ENCODE measurements around the gene PEAR1. TPM values are rescaled to one million over a fixed set of nuclear protein-coding genes. Genes with fewer than 3 reads are reported as not detected.

The PEAR1 gene
- polyA plus RNA-seq, 2 of the 4 experiments (the other 2 are of a cell fraction) = 1.7 to 5.0 TPM

DNA sequence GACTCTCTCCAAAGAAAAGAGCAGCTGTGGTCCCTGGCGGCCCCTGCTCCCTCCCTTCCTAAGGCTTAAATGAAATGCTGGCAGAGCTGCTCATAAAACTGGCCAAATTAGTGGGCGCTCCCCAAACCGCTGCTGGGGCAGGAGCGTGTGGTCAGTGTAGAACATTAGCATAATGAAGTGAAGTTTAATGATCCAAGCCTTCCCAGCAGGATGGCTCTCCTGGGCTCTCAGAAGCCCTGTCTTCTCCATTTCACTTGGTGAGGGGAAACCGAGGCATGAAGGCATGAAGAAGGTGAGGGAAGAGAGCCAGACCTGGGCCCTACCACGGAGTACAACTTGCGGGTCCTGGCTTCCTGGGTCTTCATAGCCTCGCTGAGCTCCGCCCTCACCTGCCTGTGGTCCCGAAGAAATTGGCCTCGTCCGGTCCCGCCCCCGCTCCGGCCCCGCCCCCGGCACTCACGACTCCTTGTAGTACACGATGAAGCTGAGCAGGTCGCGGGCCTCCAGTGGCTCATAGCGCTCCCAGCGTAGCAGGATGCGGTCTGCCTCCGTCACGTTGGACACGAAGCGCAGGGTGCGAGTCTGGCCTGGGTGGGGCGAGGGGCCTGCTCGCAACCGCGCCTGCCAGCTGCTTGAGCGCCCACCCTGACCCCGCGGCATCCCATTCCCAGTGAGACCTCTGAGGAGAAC is 44.9 kb upstream of the PEAR1 start:
- 54% methylated on average over 18 of the region's 36 CpGs for WGBS (ENCODE audit: missing lambda C conversion rate)

DNA sequence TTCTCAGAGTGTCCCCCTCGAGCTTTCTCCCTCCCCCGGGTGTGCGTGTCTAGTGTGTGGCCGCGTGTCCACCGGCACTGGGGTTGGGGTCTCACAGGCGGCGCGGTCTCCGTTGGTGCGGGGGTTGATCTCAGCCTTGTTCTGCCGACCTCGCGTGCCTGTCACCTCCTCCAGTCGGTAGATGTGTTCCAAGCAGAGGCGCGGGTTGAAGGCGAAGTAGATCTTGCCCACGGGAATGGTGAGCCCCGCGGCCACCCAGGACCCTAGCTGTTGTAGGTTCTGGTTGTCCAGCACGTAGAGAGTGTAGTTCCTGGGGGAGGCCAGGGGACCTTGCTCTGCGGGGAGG is 44.4 kb upstream of the PEAR1 start:
- ATAC-seq (no peak), DNase-seq (ENCODE audit: low read depth in 1 of 2, low spot score in 1 of 2) (no peak), FAIRE-seq (no peak)
- Histone ChIP-seq H3K27ac (no peak overlapping the region), H3K4me1 (peaks cover 9% of the 10 kb centered on the region; the same call in 2 of the 3 replicates), H3K4me3 (no peak overlapping the region), H3K4me2 (no peak overlapping the region), H3K9me3 (no peaks in the 10 kb centered on the region)
- ChIA-PET CTCF (interaction anchor here (0.9 to 20.9 kb wide), 8 partner anchors 9 to 121 kb away, joined by 3 to 480 read pairs (median 4); partner anchors contain the start of genes INSRR, ISG20L2, LRRC71 and METTL25B), POLR2A (no interaction called here)
- TF ChIP-seq RARB (CRISPR knock-in tag; IDR thresholded peaks at IDR 0.05) (no peak), FOSL2 (IDR thresholded peaks at IDR 0.05) (no peak), FOSL2 (CRISPR knock-in tag; IDR thresholded peaks at IDR 0.05) (no peak), ZFP36 (IDR thresholded peaks at IDR 0.05; ENCODE audit: borderline replicate concordance, partially characterized antibody) (no peak), CHD4 (IDR thresholded peaks at IDR 0.05; ENCODE audit: borderline replicate concordance) (no peak)
- WGBS (ENCODE audit: missing lambda C conversion rate) = 86% methylated on average over 11 of the region's 23 CpGs

More for the DNA sequence above, 44.9 kb upstream of the PEAR1 start:
- no peak overlapping the region for H3K4me2 ChIP-seq
- CTCF ChIA-PET = interaction anchor here (0.9 to 20.9 kb wide), 11 partner anchors 8 to 222 kb away, joined by 3 to 480 read pairs (median 3); partner anchors contain the start of genes INSRR, ISG20L2, LRRC71 and METTL25B
- TF ChIP-seq RCOR1 (IDR thresholded peaks at IDR 0.05; ENCODE audit: low read depth, low read length) (no peak), HES2 (IDR thresholded peaks at IDR 0.05) (no peak), HMGXB4 (CRISPR knock-in tag; IDR thresholded peaks at IDR 0.05; ENCODE audit: borderline replicate concordance) (no peak), FOSB (CRISPR knock-in tag; IDR thresholded peaks at IDR 0.05) (no peak), FOXS1 (CRISPR knock-in tag; IDR thresholded peaks at IDR 0.05) (no peak), RARB (CRISPR knock-in tag; IDR thresholded peaks at IDR 0.05) (no peak), BHLHE40 (IDR thresholded peaks at IDR 0.05; ENCODE audit: low read depth, low read length) (no peak), RNF2 (IDR thresholded peaks at IDR 0.05; ENCODE audit: borderline replicate concordance, low read depth) (no peak), HDAC2 (IDR thresholded peaks at IDR 0.05) (no peak)
- no peak overlapping the region for H3K4me3 ChIP-seq
- H3K27ac ChIP-seq = no peak overlapping the region
- DNase-seq (ENCODE audit: low read depth in 1 of 2, low spot score in 1 of 2) (no peak), FAIRE-seq (no peak), ATAC-seq (no peak)
- POLR2A ChIA-PET = no interaction called here
- peaks cover 9% of the 10 kb centered on the region; the same call in 2 of the 3 replicates for H3K4me1 ChIP-seq
- no peaks in the 10 kb centered on the region for H3K9me3 ChIP-seq

- Histone ChIP-seq H3K27ac (no peak overlapping the region), H3K4me3 (no peak overlapping the region), H3K9me3 (no peaks in the 10 kb centered on the region), H3K4me2 (0 out of 3 replicates have a peak overlapping the region, but pooled peaks have one; percentile 17), H3K4me1 (peaks cover 9% of the 10 kb centered on the region; the same call in 2 of the 3 replicates)
- TF ChIP-seq EP300 (IDR thresholded peaks at IDR 0.05) (no peak), HOXA7 (CRISPR knock-in tag; IDR thresholded peaks at IDR 0.05) (no peak), CHD4 (IDR thresholded peaks at IDR 0.05; ENCODE audit: borderline replicate concordance) (no peak), JUN (IDR thresholded peaks at IDR 0.05) (no peak), HOXB13 (CRISPR knock-in tag; IDR thresholded peaks at IDR 0.05; ENCODE audit: low read depth) (no peak), GATA3 (IDR thresholded peaks at IDR 0.05; ENCODE audit: borderline replicate concordance) (no peak), EHF (CRISPR knock-in tag; IDR thresholded peaks at IDR 0.05) (no peak), ESRRA (IDR thresholded peaks at IDR 0.05; ENCODE audit: borderline replicate concordance, low read length) (no peak), TP53 (CRISPR knock-in tag; IDR thresholded peaks at IDR 0.05) (no peak), MAZ (IDR thresholded peaks at IDR 0.05; ENCODE audit: borderline replicate concordance, low read depth, low read length) (no peak), RNF2 (IDR thresholded peaks at IDR 0.05; ENCODE audit: borderline replicate concordance, low read depth) (no peak), E2F6 (IDR thresholded peaks at IDR 0.05; ENCODE audit: borderline replicate concordance, low read depth) (no peak), TFCP2L1 (CRISPR knock-in tag; IDR thresholded peaks at IDR 0.05) (no peak)
- TF ChIP-seq, protein P1, sequence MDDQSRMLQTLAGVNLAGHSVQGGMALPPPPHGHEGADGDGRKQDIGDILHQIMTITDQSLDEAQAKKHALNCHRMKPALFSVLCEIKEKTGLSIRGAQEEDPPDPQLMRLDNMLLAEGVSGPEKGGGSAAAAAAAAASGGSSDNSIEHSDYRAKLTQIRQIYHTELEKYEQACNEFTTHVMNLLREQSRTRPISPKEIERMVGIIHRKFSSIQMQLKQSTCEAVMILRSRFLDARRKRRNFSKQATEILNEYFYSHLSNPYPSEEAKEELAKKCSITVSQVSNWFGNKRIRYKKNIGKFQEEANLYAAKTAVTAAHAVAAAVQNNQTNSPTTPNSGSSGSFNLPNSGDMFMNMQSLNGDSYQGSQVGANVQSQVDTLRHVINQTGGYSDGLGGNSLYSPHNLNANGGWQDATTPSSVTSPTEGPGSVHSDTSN (IDR thresholded peaks at IDR 0.05) = no peak
- peak in 1 of 2 experiments; percentile 6; a peak in 1 of 6 replicates for ATAC-seq
- WGBS (ENCODE audit: missing lambda C conversion rate) = 76% methylated on average over 13 of the region's 17 CpGs
- POLR2A ChIA-PET = no interaction called here
- no peak for FAIRE-seq
- CTCF ChIA-PET = interaction anchor here (1.0 to 20.9 kb wide), 11 partner anchors 9 to 175 kb away, joined by 3 to 480 read pairs (median 27); partner anchors contain the start of genes INSRR, LRRC71, NES and NTRK1
- no peak for DNase-seq (ENCODE audit: low read depth in 1 of 2, low spot score in 1 of 2)
These were observed 41.6 kb upstream of the PEAR1 start for GRCh38 chr1:156851779-156852417.

Measured in A549 (cell line).